Neural cell (in vitro differentiated cells): ENCODE data around the gene EPS8.

Experiments used
- CTCF ChIP-seq: fragments of 450-650 bp; IDR thresholded peaks from 2 replicates; pipeline ENCODE4 v1.5.1; 2014; ENCODE audit warnings: antibody characterized with exemption, mild to moderate bottlenecking, moderate library complexity; ENCODE audit not compliant: poor library complexity, severe bottlenecking
- EP300 ChIP-seq: fragments of 450-650 bp; conservative IDR thresholded peaks from 2 replicates; pipeline ENCODE4 v1.6.1; 2014; ENCODE audit warnings: antibody characterized with exemption, mild to moderate bottlenecking, moderate library complexity; ENCODE audit not compliant: poor library complexity, severe bottlenecking
- EZH2 ChIP-seq: fragments of 200-600, 300-800 bp; shearing (Covaris generic), sonication (generic); IDR thresholded peaks from 2 replicates; pipeline ENCODE4 v1.6.1; 2014; ENCODE audit warnings: antibody characterized with exemption, low read length, borderline replicate concordance, mild to moderate bottlenecking; ENCODE audit not compliant: insufficient read depth, poor library complexity, severe bottlenecking
- POLR2AphosphoS5 ChIP-seq: IDR thresholded peaks from 2 replicates; pipeline ENCODE4 v1.6.1; 2012
- RAD21 ChIP-seq: fragments of 450-650 bp; conservative IDR thresholded peaks from 2 replicates; pipeline ENCODE4 v1.6.1; 2014; ENCODE audit warnings: antibody characterized with exemption, mild to moderate bottlenecking, moderate library complexity
- TF ChIP-seq, protein P1 (sequence below): IDR thresholded peaks from 2 replicates; pipeline ENCODE4 v1.6.1; 2012; ENCODE audit warnings: borderline replicate concordance

DNA sequence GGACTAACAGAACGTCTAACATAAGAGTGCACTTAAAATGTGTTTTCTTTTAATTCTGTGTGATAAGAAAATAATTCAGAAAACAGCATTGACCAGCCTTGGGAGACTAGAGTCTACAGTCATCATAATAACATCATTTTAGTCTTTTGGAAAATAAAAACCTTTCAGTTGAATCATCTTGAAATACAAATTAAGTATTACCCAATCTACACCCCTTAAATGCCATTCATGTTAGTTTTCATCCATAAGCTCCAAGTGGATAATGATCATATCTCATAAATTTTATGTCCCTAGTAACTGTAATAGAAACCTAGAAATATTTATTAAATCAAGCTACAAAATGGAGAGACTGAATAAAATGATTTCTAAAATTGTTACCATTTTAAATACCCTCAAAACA is 32.4 kb downstream of the EPS8 start:
- TF ChIP-seq, protein P1, sequence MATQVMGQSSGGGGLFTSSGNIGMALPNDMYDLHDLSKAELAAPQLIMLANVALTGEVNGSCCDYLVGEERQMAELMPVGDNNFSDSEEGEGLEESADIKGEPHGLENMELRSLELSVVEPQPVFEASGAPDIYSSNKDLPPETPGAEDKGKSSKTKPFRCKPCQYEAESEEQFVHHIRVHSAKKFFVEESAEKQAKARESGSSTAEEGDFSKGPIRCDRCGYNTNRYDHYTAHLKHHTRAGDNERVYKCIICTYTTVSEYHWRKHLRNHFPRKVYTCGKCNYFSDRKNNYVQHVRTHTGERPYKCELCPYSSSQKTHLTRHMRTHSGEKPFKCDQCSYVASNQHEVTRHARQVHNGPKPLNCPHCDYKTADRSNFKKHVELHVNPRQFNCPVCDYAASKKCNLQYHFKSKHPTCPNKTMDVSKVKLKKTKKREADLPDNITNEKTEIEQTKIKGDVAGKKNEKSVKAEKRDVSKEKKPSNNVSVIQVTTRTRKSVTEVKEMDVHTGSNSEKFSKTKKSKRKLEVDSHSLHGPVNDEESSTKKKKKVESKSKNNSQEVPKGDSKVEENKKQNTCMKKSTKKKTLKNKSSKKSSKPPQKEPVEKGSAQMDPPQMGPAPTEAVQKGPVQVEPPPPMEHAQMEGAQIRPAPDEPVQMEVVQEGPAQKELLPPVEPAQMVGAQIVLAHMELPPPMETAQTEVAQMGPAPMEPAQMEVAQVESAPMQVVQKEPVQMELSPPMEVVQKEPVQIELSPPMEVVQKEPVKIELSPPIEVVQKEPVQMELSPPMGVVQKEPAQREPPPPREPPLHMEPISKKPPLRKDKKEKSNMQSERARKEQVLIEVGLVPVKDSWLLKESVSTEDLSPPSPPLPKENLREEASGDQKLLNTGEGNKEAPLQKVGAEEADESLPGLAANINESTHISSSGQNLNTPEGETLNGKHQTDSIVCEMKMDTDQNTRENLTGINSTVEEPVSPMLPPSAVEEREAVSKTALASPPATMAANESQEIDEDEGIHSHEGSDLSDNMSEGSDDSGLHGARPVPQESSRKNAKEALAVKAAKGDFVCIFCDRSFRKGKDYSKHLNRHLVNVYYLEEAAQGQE, result no peak
- TF ChIP-seq RAD21 (no peak), EZH2 (no peak), CTCF (no peak), EP300 (no peak), POLR2AphosphoS5 (no peak)
